GM18873 (cell line): ENCODE results near the gene CTBS.
A peak's percentile ranks its signal among the peaks of the same experiment; 100 is the strongest.
"Not testable (repeated sequence)": the region's sequence is repeated elsewhere in the genome, so short reads cannot be mapped to it uniquely, and the experiment has no call there.

Experiments
- ATAC-seq: cut with Tn5 transposase; IDR thresholded peaks from one replicate; pipeline ENCODE4 v1.9.1; 2021; ENCODE audit warnings: mild to moderate bottlenecking, moderate library complexity, moderate number of reproducible peaks; ENCODE audit not compliant: unreplicated experiment, low FRiP score

CTBS gene

DNA sequence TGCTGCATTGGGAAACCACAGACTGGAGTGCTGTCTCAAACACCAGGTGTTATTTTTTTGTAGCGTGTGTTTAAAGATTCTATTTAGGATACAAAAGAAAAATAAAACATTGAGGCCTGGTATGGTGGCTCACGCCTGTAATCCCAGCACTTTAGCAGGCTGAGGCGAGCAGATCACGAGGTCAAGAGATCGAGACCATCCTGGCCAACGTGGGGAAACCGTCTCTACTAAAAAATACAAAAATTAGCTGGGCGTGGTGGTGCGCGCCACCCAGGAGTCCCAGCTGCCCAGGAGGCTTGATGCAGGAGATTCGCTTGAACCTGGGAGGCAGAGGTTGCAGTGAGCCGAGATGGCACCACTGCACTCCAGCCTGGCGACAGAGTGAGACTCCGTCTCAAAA lies 66.4 kb downstream of the CTBS start:
- ATAC-seq = not testable (repeated sequence)

DNA sequence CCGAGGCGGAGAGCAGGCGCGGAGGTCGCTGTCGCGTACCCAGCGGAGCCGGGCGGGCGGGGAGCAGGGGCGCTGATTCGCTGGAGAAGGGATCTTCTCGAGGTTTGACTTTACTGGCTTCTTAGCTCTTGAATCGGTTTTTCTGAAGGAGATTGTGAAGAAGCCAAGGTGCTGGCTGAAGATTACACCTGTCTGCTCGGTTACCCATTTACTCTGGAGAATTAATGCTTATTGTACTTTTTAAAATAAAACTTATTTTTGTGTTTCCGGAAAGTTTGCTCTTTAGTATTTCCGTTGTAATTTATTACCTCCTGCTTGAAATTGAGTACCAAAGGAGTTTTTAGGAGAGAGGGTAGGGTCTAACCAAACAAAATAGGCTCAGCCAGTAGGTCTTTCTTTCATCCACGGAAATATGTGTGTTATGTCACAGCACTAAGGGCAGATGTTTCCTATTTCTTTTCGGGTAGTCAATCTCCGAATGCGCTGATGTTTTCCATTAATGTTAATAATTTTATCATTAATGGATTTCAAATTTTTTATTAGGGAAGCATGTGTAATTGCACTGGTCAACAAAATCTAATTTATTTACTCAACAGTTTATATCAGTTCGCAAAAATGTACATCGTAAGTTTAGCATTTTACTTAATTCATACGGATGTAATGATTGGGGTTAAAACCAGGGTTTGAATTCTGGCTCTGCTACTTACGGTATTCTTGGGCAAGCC lies 67.3 kb downstream of the CTBS start:
- ATAC-seq = no peak

DNA sequence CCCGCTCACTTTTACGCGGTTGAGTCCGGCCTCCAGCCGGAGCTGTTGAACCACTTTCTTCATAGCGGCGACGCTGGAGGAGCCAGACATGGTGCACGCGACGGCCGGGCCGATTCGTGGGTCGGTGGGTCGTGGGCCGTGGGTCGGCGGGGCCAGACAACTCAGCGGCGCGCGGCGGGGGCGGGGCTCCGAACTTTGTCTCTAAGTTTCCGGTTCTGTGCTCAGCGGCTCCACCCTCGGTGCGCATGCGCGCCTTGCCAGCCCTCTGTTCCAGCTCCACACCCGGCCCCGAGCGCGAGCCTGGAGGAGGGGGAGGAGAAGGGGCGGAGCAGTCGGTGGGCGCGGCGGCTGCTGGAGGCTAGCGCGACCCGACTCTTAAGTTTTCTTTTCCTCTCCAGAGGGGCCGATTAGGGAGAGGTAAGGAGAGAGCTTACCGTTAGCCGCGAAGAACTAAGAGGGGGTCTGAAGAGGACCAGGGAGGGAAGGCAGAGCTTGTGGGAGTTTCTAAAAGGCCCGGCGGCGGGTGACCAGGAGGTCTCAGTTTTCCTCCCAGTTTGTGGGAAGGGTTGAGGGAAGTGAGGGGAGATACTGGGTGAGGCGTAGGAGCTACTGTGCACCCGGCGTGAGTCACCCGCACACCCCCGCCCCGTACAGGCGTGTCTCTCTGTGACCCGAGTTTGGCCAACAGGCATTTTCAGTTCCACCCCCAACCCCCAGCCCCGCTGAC lies 68.1 kb downstream of the CTBS start, which contains the start of the genes GNG5 and SPATA1:
Gene GNG5 (minus strand): TSS at position 580 of the 727 bp plus-strand sequence. CDS start 490 bp downstream, at position 90.
Gene SPATA1 (plus strand): TSS at position 385 of the 727 bp plus-strand sequence. CDS start 9,974 bp downstream, outside the sequence.
- ATAC-seq = peak; percentile 76

DNA sequence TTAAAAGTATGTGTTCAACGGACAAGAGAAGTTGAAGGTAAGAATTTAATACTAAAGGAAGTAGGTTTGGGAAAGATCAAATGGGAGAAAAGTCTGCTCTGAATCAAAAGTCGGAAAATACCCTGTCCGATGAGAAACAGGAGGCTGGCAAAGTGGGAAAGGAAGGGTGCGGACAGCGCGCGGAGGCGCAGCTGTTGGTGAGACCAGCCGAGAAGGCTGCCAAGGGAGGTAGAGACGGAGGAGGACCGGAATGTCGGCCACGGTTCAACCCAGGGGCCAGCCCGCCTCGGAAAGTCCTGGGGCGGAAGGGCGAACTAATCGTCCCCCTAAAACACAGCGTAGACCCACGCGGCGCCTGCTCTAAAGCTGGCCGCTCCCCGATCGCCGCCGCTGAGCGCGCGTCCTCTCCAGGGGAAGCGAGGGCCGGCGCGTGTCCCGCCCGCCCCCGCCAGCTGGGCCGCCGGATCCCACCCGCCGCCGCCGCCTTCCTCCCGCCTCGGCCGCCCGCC lies 68.7 kb downstream of the CTBS start:
- peak; percentile 21 for ATAC-seq

DNA sequence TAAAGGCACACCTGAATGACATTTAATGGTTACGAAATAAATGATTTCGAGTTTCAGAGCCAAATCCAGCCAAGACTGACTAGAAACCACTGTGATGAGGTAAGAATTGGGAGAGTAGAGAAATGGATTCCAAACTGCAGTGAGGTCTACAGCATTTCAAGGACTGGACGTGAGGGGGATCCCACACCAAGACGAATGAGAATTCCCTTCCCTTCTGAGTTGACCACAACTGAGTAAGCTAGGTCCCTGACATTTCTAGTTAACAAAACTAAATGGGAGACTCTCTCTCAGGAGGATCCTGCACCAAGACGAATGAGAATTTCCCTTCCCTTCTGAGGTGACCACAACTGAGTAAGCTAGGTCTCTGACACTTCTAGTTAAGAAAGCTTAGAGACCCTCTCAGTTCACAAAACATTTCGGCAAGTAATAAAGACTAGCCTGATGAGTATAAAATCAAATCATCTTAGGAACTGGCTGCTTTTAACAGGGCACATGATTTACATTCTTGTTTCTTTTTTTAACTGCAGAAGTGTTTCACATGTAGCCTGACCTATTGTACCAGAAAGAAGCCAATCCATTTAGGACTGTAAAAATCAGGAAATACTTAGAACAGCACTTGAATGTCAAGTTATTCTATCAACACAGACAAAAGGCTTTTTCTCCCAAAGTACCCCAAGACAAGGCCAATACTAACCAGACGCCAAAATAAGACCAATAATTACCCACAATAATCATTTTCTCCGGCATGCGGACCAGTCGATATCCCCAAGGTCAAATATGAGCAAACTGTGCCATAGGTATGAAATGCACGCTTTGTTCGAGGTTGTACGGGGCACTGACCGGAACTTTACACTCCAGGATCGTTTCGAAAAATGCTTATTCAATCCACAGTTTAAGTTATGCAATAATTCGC lies 69.4 kb downstream of the CTBS start:
- no peak for ATAC-seq

DNA sequence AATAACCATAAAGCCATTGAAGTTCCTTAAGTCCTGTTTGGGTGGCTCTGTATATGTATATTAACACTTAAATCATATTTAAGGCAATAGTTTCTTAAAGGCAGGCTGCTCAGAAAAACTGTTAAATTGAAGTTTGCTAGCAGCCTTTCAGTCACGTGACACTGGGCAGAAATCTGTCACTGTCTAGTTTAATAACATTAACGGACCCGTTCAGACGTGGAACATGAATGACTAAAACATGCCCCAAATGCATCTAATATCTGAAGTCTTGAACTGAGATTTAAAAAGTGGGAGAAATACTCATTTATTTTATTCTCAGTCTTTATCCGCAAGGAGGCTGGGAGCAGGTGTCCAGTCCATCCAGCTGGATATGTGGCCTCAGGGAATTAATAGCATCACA lies 71.3 kb downstream of the CTBS start:
- ATAC-seq = no peak
